ENCODE data around the gene PHLDA1.

GRCh38 chr12:76022506-76022905 is 9.1 kb downstream of the PHLDA1 start:
- TF ChIP-seq MXI1 (IDR thresholded peaks at IDR 0.05; ENCODE audit: borderline replicate concordance, low read depth, low read length) (no peak), CTCF (conservative IDR thresholded peaks at IDR 0.05; ENCODE audit: low read depth, low read length) (no peak), POLR2A (IDR thresholded peaks at IDR 0.05; ENCODE audit: low read depth, low read length) (0 out of 2 replicates have a peak, but pooled peaks have one; percentile 11), MAZ (IDR thresholded peaks at IDR 0.05; ENCODE audit: borderline replicate concordance, low read depth, low read length) (no peak), RFX5 (IDR thresholded peaks at IDR 0.05; ENCODE audit: low read depth, low read length) (no peak)
- TF ChIP-seq, protein P1, sequence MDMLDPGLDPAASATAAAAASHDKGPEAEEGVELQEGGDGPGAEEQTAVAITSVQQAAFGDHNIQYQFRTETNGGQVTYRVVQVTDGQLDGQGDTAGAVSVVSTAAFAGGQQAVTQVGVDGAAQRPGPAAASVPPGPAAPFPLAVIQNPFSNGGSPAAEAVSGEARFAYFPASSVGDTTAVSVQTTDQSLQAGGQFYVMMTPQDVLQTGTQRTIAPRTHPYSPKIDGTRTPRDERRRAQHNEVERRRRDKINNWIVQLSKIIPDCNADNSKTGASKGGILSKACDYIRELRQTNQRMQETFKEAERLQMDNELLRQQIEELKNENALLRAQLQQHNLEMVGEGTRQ (IDR thresholded peaks at IDR 0.05; ENCODE audit: low read depth, low read length): no peak
